K562 (cell line): Measurements from ENCODE around the gene AKNA. TPM values are rescaled to one million over a fixed set of nuclear protein-coding genes. Genes with fewer than 3 reads are reported as not detected.

Experiments used
- ATAC-seq: fragments of 200-7000 bp; cut with Tn5 transposase; 3 replicates; pipeline ENCODE4 v1.9.1; 2020; ENCODE audit warnings: moderate library complexity
- BruUV-seq: library from RNA; stranded (reverse); fragments of 400-500 nt; replicated peaks from 2 replicates; lab custom pipeline; 2021; lab: Mats Ljungman, UMichigan
- CTCF ChIA-PET: fragments of 300-600 bp; formaldehyde crosslinking; extraction: SDS; loops from one replicate; lab custom pipeline; 2021; ENCODE audit warnings: low intra/inter-chr PET ratio; lab: Yijun Ruan, JAX
- POLR2A ChIA-PET: fragments of 300-600, 350-650 bp; sonication (Branson Sonifier 250); formaldehyde crosslinking; extraction: SDS; loops from one replicate; lab custom pipeline; 2021; ENCODE audit warnings: antibody characterized with exemption, inconsistent platforms; lab: Yijun Ruan, JAX
- DNase-seq, 4 experiments: peaks; one replicate each; pipeline versions ENCODE4 v3.0.0 to v3.0.0-alpha.2; 2011 to 2018; ENCODE audit warnings: low spot score in 3 of 4, mixed read lengths in 3 of 4; ENCODE audit errors: extremely low read depth in 1 of 4
- FAIRE-seq: peaks from 2 replicates; lab custom pipeline; 2011; peaks lifted over from hg19 to GRCh38; lab: Jason Lieb, UNC
- H2AFZ ChIP-seq: 2 replicates; pipeline ENCODE4 v1.6.0; 2011; ENCODE audit warnings: low read depth, low read length, control low read depth, inconsistent platforms
- H3K27ac ChIP-seq: fragments of 200-600 bp; 3 replicates; pipeline ENCODE4 v1.8.0; 2011; ENCODE audit warnings: low read depth, mild to moderate bottlenecking, control low read depth, inconsistent platforms, low read length, moderate library complexity, mixed read lengths; ENCODE audit errors: extremely low read depth
- H3K27me3 ChIP-seq, 2 experiments: fragments of 300-600 bp in 1 of 2; 2 replicates in 1 of 2; 3 replicates in 1 of 2; pipeline versions ENCODE4 v1.6.0 to v1.8.0; 2011; ENCODE audit warnings: inconsistent platforms in 2 of 2, low read length in 2 of 2, mild to moderate bottlenecking in 1 of 2, mixed read lengths in 1 of 2, moderate library complexity in 1 of 2; ENCODE audit not compliant: control insufficient read depth in 2 of 2, insufficient read depth in 2 of 2
- H3K36me3 ChIP-seq: fragments of 300-600 bp; 3 replicates; pipeline ENCODE4 v1.8.0; 2011; ENCODE audit warnings: mild to moderate bottlenecking, low read length, inconsistent platforms; ENCODE audit not compliant: control insufficient read depth, insufficient read depth
- H3K4me1 ChIP-seq, 2 experiments: fragments of 200-600 bp in 1 of 2; replicated peaks in 1 of 2; 2 replicates in 1 of 2; 3 replicates in 1 of 2; pipeline versions ENCODE4 v1.5.1 to v1.8.0; 2011; ENCODE audit warnings: inconsistent platforms in 2 of 2, low read length in 2 of 2, mild to moderate bottlenecking in 1 of 2, mixed read lengths in 1 of 2, moderate library complexity in 1 of 2; ENCODE audit not compliant: control insufficient read depth in 2 of 2, insufficient read depth in 2 of 2
- H3K4me2 ChIP-seq: 2 replicates; pipeline ENCODE4 v1.6.1; 2011; ENCODE audit warnings: low read length, control low read depth, inconsistent platforms, mixed read lengths; ENCODE audit not compliant: insufficient read depth
- H3K4me3 ChIP-seq: fragments of 200-600 bp; sonication (generic), shearing (Covaris generic); 2 replicates; pipeline ENCODE4 v1.5.1; 2016; ENCODE audit warnings: control low read depth, inconsistent platforms
- H3K79me2 ChIP-seq: fragments of 200-600 bp; 3 replicates; pipeline ENCODE4 v1.8.0; 2011; ENCODE audit warnings: low read length, inconsistent platforms; ENCODE audit not compliant: control insufficient read depth, insufficient read depth
- H3K9ac ChIP-seq, 2 experiments: 2 replicates each; pipeline versions ENCODE4 v1.6.0 to v1.6.1; 2011; ENCODE audit warnings: low read depth in 2 of 2, low read length in 2 of 2, control low read depth in 1 of 2, inconsistent platforms in 1 of 2, mild to moderate bottlenecking in 1 of 2, mixed read lengths in 1 of 2; ENCODE audit not compliant: insufficient read depth in 1 of 2
- H3K9me1 ChIP-seq: one replicate; pipeline ENCODE4 v1.6.0; 2011; ENCODE audit warnings: inconsistent platforms, mild to moderate bottlenecking, low read length, moderate library complexity; ENCODE audit not compliant: control insufficient read depth, insufficient read depth
- H3K9me3 ChIP-seq: replicated peaks from 2 replicates; pipeline ENCODE4 v1.5.1; 2011; ENCODE audit warnings: low read depth, low read length, inconsistent platforms; ENCODE audit not compliant: control insufficient read depth, insufficient read depth
- H4K20me1 ChIP-seq: replicated peaks from 2 replicates; pipeline ENCODE4 v1.6.1; 2011; ENCODE audit warnings: low read length, inconsistent platforms, mixed read lengths; ENCODE audit not compliant: control insufficient read depth, insufficient read depth
- CXXC5 ChIP-seq: fragments of 250-450 bp; sonication (Bioruptor Pico); IDR thresholded peaks from 2 replicates; pipeline ENCODE4 v1.8.0; 2022; ENCODE audit warnings: inconsistent platforms, mild to moderate bottlenecking, moderate library complexity
- ETS1 ChIP-seq: conservative IDR thresholded peaks from 2 replicates; pipeline ENCODE4 v1.6.1; 2011; ENCODE audit warnings: low read depth, mild to moderate bottlenecking, low read length; ENCODE audit not compliant: control insufficient read depth
- ETS2 ChIP-seq: IDR thresholded peaks from 2 replicates; pipeline ENCODE4 v1.6.1; 2016; ENCODE audit warnings: borderline replicate concordance, missing genetic modification characterization, mild to moderate bottlenecking, moderate library complexity, missing compliant biosample characterization; ENCODE audit not compliant: poor library complexity, severe bottlenecking
- HDAC3 ChIP-seq: fragments of 450-650 bp; IDR thresholded peaks from 2 replicates; pipeline ENCODE4 v1.6.1; 2018; ENCODE audit warnings: borderline replicate concordance, mild to moderate bottlenecking, moderate library complexity; ENCODE audit not compliant: partially characterized antibody
- MCM7 ChIP-seq, 2 experiments: fragments of 450-650 bp; IDR thresholded peaks; 2 replicates each; pipeline ENCODE4 v1.6.1; 2016 to 2018
- MEF2D ChIP-seq: conservative IDR thresholded peaks from 2 replicates; pipeline ENCODE4 v1.6.1; 2016; ENCODE audit warnings: low read depth, missing genetic modification characterization, missing compliant biosample characterization
- SMARCA4 ChIP-seq: fragments of 450-650 bp; IDR thresholded peaks from 2 replicates; pipeline ENCODE4 v1.6.1; 2016
- SMC3 ChIP-seq: conservative IDR thresholded peaks from 2 replicates; pipeline ENCODE4 v1.6.1; 2011; ENCODE audit warnings: low read depth, low read length, improper control_type of control experiment; ENCODE audit not compliant: insufficient read depth
- USF1 ChIP-seq: sonication (generic); formaldehyde crosslinking; IDR thresholded peaks from 2 replicates; pipeline ENCODE4 v1.9.0; 2022; ENCODE audit warnings: mild to moderate bottlenecking, missing genetic modification reagents
- VEZF1 ChIP-seq: fragments of 200-800 bp; sonication (Bioruptor generic); IDR thresholded peaks from 2 replicates; pipeline ENCODE4 v1.6.1; 2017; ENCODE audit warnings: missing genetic modification characterization, missing compliant biosample characterization
- ZBTB11 ChIP-seq, 3 experiments: fragments of 200-800 bp in 1 of 3; fragments of 250-450 bp in 1 of 3; fragments of 450-650 bp in 1 of 3; sonication (Bioruptor Pico) in 1 of 3; sonication (Bioruptor generic) in 1 of 3; formaldehyde crosslinking in 1 of 3; IDR thresholded peaks; 2 replicates each; pipeline versions ENCODE4 v1.6.1 to v1.8.0; 2016 to 2022; ENCODE audit warnings: mild to moderate bottlenecking in 2 of 3, missing genetic modification characterization in 2 of 3, missing compliant biosample characterization in 1 of 3, moderate library complexity in 1 of 3
- ZNF212 ChIP-seq: fragments of 450-650 bp; formaldehyde crosslinking; IDR thresholded peaks from 2 replicates; pipeline ENCODE4 v1.4.0; 2020; ENCODE audit warnings: mild to moderate bottlenecking
- ZNF551 ChIP-seq: fragments of 250-450 bp; sonication (Bioruptor Pico); IDR thresholded peaks from 2 replicates; pipeline ENCODE4 v1.5.0; 2021; ENCODE audit warnings: mild to moderate bottlenecking, moderate library complexity
- ZNF778 ChIP-seq: fragments of 450-650 bp; formaldehyde crosslinking; IDR thresholded peaks from 2 replicates; pipeline ENCODE4 v1.4.0; 2020; ENCODE audit warnings: mild to moderate bottlenecking, moderate library complexity
- WGBS: fragments of 100-300 bp; shearing (Covaris generic); methylation state at CpG from one replicate; pipeline ENCODE4 v1.1.6; 2016; ENCODE audit warnings: low coverage, mixed read lengths; ENCODE audit not compliant: insufficient coverage; ENCODE audit errors: missing lambda C conversion rate; 5-methylcytosine and 5-hydroxymethylcytosine counted together
- in situ Hi-C: fragments of 300-500 bp; cut with MboI; formaldehyde crosslinking; loops from 4 replicates; pipeline ENCODE4 v1.15.0; 2018; ENCODE audit warnings: inconsistent platforms, mixed read lengths
- intact Hi-C: fragments of 100-400 bp; cut with micrococcal nuclease; formaldehyde crosslinking; loops from 2 replicates; pipeline ENCODE4 v1.14.2; 2022
- polyA plus RNA-seq, 8 experiments: library from polyadenylated mRNA; depleted of rRNA in 4 of 8; stranded (reverse) in 5 of 8; unstranded in 3 of 8; fragments of >200 nt; fragmentation: Nextera tagmentation in 2 of 8; fragmentation: Illumina TruSeq in 1 of 8; extraction: Ambion mirVana in 2 of 8; extraction: Trizol in 1 of 8; gene quantifications; 2 replicates each; pipeline versions ENCODE4 v1.2.1 to v1.2.3, GENCODE V29; 2011 to 2014; ENCODE audit warnings: inconsistent platforms in 1 of 8, missing spikeins in 1 of 8
- total RNA-seq, 7 experiments: library from RNA; depleted of rRNA in 6 of 7; stranded (reverse); fragments of >200 nt in 6 of 7; fragmentation: Illumina TruSeq in 2 of 7; extraction: Trizol in 2 of 7; gene quantifications; 2 replicates each; pipeline versions ENCODE4 v1.2.1 to v1.2.3, GENCODE V29; 2011 to 2021; ENCODE audit warnings: low replicate concordance in 1 of 7

The AKNA gene
- total and polyA plus RNA-seq, 9 of the 15 experiments (the other 6 are each of a cell fraction or from before 2014, with no cell fraction given) = 0.29 to 20.5 (median 3.9) TPM

GRCh38 chr9:114303571-114303970 lies 84.2 kb downstream of the AKNA start:
- 0% methylated on average over 5 of the region's 5 CpGs for WGBS
- Histone ChIP-seq H3K27me3 (peaks cover 10 to 77% of the 10 kb centered on the region in 2 experiments; a peak in 3 of 5 replicates), H3K4me3 (no peak overlapping the region), H3K36me3 (no peaks in the 10 kb centered on the region), H3K79me2 (no peaks in the 10 kb centered on the region), H3K4me1 (no peaks in the 10 kb centered on the region), H3K9me3 (no peaks in the 10 kb centered on the region), H3K9me1 (no peaks in the 10 kb centered on the region), H4K20me1 (peaks cover 3% of the 10 kb centered on the region), H2AFZ (no peak overlapping the region), H3K27ac (no peak overlapping the region), H3K4me2 (no peak overlapping the region), H3K9ac (no peak overlapping the region)
- FAIRE-seq (no peak), ATAC-seq (no peak), DNase-seq (no peak)
- TF ChIP-seq HDAC3 = no peak
- no peak for TF ChIP-seq CXXC5
- TF ChIP-seq SMARCA4 = no peak
- no peak for TF ChIP-seq ZNF212
- no peak for TF ChIP-seq MEF2D (tag)
- TF ChIP-seq ZNF551 (CRISPR knock-in tag) = no peak
- TF ChIP-seq ZNF778 (CRISPR knock-in tag) = no peak
- no peak for TF ChIP-seq SMC3
- TF ChIP-seq ZBTB11 (CRISPR knock-in tag; IDR thresholded peaks at IDR 0.05) = no peak
- TF ChIP-seq MCM7 (IDR thresholded peaks at IDR 0.05) = no peak
- TF ChIP-seq VEZF1 (CRISPR knock-in tag) = no peak
- no peak for TF ChIP-seq ETS1
- TF ChIP-seq ETS2 (tag) = no peak
- TF ChIP-seq USF1 (CRISPR knock-in tag) = no peak
- in situ Hi-C loops = no loop called here
- intact Hi-C loops = no loop called here
- BruUV-seq = no TSS peak
- ChIA-PET POLR2A (no interaction called here), CTCF (interaction anchor here (1.1 kb wide), 1 partner anchor 496 kb away, joined by 3 read pairs; no protein-coding TSS in a partner anchor)
